ENCODE results near the gene OSM.
A peak's percentile ranks its signal among the peaks of the same experiment; 100 is the strongest.

DNA sequence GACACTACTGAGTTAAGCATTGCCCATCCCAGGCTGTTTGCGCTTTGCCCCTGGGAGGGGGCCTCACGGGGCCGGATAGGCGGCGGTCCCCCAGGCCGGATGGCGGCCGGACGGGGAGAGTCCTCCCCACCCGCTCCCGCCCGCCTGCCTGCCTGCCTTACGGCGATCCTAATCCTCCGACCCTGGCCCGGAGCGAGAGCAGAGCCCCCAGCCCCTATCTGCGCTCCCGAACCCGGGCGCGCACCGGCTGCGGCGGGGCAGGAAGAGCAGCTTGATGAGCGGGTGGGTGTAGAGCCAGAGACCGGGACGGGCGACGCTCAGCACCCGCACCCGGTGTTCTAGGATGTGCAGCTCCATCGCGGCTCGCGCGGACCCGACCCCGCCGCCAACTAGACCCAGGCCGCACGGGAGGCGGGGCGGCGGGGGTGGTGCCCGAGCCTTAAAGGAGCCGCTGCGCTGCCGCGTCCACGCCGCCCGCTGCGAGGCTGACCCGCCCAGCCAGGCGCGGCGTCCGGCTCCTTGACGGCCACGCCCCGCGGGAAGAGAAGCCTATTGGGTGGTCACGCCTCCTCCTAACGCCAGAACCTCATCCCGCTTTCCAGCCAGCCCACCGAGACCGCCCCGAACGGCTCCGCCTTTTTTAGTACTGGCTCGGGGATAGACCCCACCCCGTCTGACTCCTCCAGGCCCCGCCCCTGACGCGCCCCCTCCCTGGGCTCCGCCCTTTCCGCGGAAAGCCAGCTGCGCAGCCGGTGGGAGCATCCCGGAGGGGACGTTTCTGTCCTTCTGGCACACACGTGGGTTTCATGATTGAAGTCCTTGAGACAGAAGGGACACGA lies 22.7 kb upstream of the OSM start, which contains the start of gene CASTOR1:
- TF ChIP-seq, protein P1, sequence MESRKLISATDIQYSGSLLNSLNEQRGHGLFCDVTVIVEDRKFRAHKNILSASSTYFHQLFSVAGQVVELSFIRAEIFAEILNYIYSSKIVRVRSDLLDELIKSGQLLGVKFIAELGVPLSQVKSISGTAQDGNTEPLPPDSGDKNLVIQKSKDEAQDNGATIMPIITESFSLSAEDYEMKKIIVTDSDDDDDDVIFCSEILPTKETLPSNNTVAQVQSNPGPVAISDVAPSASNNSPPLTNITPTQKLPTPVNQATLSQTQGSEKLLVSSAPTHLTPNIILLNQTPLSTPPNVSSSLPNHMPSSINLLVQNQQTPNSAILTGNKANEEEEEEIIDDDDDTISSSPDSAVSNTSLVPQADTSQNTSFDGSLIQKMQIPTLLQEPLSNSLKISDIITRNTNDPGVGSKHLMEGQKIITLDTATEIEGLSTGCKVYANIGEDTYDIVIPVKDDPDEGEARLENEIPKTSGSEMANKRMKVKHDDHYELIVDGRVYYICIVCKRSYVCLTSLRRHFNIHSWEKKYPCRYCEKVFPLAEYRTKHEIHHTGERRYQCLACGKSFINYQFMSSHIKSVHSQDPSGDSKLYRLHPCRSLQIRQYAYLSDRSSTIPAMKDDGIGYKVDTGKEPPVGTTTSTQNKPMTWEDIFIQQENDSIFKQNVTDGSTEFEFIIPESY (IDR thresholded peaks at IDR 0.05; ENCODE audit: borderline replicate concordance, low read depth), result no peak
- TF ChIP-seq, protein P2, sequence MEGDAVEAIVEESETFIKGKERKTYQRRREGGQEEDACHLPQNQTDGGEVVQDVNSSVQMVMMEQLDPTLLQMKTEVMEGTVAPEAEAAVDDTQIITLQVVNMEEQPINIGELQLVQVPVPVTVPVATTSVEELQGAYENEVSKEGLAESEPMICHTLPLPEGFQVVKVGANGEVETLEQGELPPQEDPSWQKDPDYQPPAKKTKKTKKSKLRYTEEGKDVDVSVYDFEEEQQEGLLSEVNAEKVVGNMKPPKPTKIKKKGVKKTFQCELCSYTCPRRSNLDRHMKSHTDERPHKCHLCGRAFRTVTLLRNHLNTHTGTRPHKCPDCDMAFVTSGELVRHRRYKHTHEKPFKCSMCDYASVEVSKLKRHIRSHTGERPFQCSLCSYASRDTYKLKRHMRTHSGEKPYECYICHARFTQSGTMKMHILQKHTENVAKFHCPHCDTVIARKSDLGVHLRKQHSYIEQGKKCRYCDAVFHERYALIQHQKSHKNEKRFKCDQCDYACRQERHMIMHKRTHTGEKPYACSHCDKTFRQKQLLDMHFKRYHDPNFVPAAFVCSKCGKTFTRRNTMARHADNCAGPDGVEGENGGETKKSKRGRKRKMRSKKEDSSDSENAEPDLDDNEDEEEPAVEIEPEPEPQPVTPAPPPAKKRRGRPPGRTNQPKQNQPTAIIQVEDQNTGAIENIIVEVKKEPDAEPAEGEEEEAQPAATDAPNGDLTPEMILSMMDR (IDR thresholded peaks at IDR 0.05), result no peak
- peak; percentile 62; the same call in 1 of the 2 replicates for TF ChIP-seq POLR2AphosphoS5 (IDR thresholded peaks at IDR 0.05; ENCODE audit: low read depth, low read length)
- TF ChIP-seq, protein P3, sequence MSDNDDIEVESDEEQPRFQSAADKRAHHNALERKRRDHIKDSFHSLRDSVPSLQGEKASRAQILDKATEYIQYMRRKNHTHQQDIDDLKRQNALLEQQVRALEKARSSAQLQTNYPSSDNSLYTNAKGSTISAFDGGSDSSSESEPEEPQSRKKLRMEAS (IDR thresholded peaks at IDR 0.05; ENCODE audit: low read depth), result no peak; the same call in none of the 2 replicates

Measured in SK-N-SH (cell line).